Measurements from ENCODE around the gene AKT1. TPM values are rescaled to one million over a fixed set of nuclear protein-coding genes. Genes with fewer than 3 reads are reported as not detected.
A peak's percentile ranks its signal among the peaks of the same experiment; 100 is the strongest.

The AKT1 gene
- total and polyA plus RNA-seq, 2 of the 13 experiments (the other 11 are each of a cell fraction or from before 2014, with no cell fraction given) = 96.2 to 116 TPM

- TF ChIP-seq ZNF609 (CRISPR knock-in tag; IDR thresholded peaks at IDR 0.05; ENCODE audit: borderline replicate concordance) = no peak
- no peak for TF ChIP-seq CBX1 (IDR thresholded peaks at IDR 0.05; ENCODE audit: low read depth)
- TF ChIP-seq ZNF687 (CRISPR knock-in tag; IDR thresholded peaks at IDR 0.05) = peak; percentile 15
- TF ChIP-seq TERF1 (CRISPR knock-in tag; IDR thresholded peaks at IDR 0.05) = no peak
- no peak for TF ChIP-seq THRA (CRISPR knock-in tag; IDR thresholded peaks at IDR 0.05; ENCODE audit: borderline replicate concordance)
- TF ChIP-seq SNAI1 (CRISPR knock-in tag; IDR thresholded peaks at IDR 0.05; ENCODE audit: borderline replicate concordance) = no peak
- TF ChIP-seq ZMAT5 (CRISPR knock-in tag; IDR thresholded peaks at IDR 0.05; ENCODE audit: borderline replicate concordance, low read depth) = no peak
- TF ChIP-seq FOXA3 (CRISPR knock-in tag; IDR thresholded peaks at IDR 0.05) = no peak
- no peak for TF ChIP-seq ZNF552 (CRISPR knock-in tag; IDR thresholded peaks at IDR 0.05; ENCODE audit: borderline replicate concordance)
Measured at GRCh38 chr14:104739546-104740516, 55.7 kb downstream of the AKT1 start (continued).
